GM23338 (cell line): ENCODE measurements around the gene CALM1. TPM values are rescaled to one million over a fixed set of nuclear protein-coding genes. Genes with fewer than 3 reads are reported as not detected.

ENCODE experiments used
- ATAC-seq: fragments of 200-7000 bp; cut with Tn5 transposase; 3 replicates; pipeline ENCODE4 v1.9.1; 2020
- DNase-seq: peaks from one replicate; pipeline ENCODE4 v3.0.0-alpha.2; 2015; ENCODE audit warnings: low spot score
- H2AFZ ChIP-seq: fragments of 200-600 bp; sonication (generic); 2 replicates; pipeline ENCODE4 v1.8.0; 2016; ENCODE audit warnings: antibody characterized with exemption, mild to moderate bottlenecking, moderate library complexity
- H3F3A ChIP-seq: fragments of 200-600 bp; sonication (generic); replicated peaks from 2 replicates; pipeline ENCODE4 v1.8.0; 2017; ENCODE audit warnings: antibody characterized with exemption, mixed run types, low read depth
- H3K27ac ChIP-seq: fragments of 200-600 bp; sonication (generic); 2 replicates; pipeline ENCODE4 v1.6.1; 2016; ENCODE audit warnings: low read depth
- H3K27me3 ChIP-seq: fragments of 200-600 bp; sonication (generic); 2 replicates; pipeline ENCODE4 v1.8.0; 2016; ENCODE audit warnings: mild to moderate bottlenecking, mixed run types, moderate library complexity; ENCODE audit not compliant: insufficient read depth
- H3K36me3 ChIP-seq: fragments of 200-600 bp; sonication (generic); 2 replicates; pipeline ENCODE4 v1.8.0; 2016; ENCODE audit warnings: mild to moderate bottlenecking; ENCODE audit not compliant: insufficient read depth
- H3K4me1 ChIP-seq: fragments of 200-600 bp; sonication (generic); 2 replicates; pipeline ENCODE4 v1.8.0; 2016; ENCODE audit warnings: mild to moderate bottlenecking, moderate library complexity; ENCODE audit not compliant: insufficient read depth
- H3K4me2 ChIP-seq: fragments of 200-600 bp; sonication (generic); 2 replicates; pipeline ENCODE4 v1.7.1; 2017; ENCODE audit warnings: mixed run types
- H3K4me3 ChIP-seq: fragments of 200-600 bp; sonication (generic); 2 replicates; pipeline ENCODE4 v1.6.1; 2016; ENCODE audit warnings: mixed run types
- H3K79me2 ChIP-seq: fragments of 200-600 bp; sonication (generic); replicated peaks from 2 replicates; pipeline ENCODE4 v1.8.0; 2017; ENCODE audit warnings: mild to moderate bottlenecking; ENCODE audit not compliant: insufficient read depth
- H3K9me2 ChIP-seq: fragments of 200-600 bp; sonication (generic); 2 replicates; pipeline ENCODE4 v1.8.0; 2017; ENCODE audit not compliant: insufficient read depth
- H4K20me1 ChIP-seq: fragments of 200-600 bp; sonication (generic); replicated peaks from 2 replicates; pipeline ENCODE4 v1.8.0; 2017; ENCODE audit warnings: mild to moderate bottlenecking; ENCODE audit not compliant: insufficient read depth
- H3K27ac Mint-ChIP-seq: 2 replicates; pipeline ENCODE4 v1.8.0; 2020; ENCODE audit warnings: inconsistent platforms, mild to moderate bottlenecking, moderate library complexity, mixed read lengths
- H3K27me3 Mint-ChIP-seq: 3 replicates; pipeline ENCODE4 v1.8.0; 2022; ENCODE audit warnings: low read depth, mild to moderate bottlenecking, moderate library complexity, mixed read lengths, inconsistent platforms; ENCODE audit not compliant: insufficient read depth, poor library complexity
- H3K36me3 Mint-ChIP-seq: 3 replicates; pipeline ENCODE4 v1.8.0; 2021; ENCODE audit warnings: low read depth, mild to moderate bottlenecking, inconsistent platforms, moderate library complexity, mixed read lengths
- H3K4me1 Mint-ChIP-seq: 3 replicates; pipeline ENCODE4 v1.8.0; 2020; ENCODE audit warnings: mild to moderate bottlenecking, inconsistent platforms, mixed read lengths
- H3K4me3 Mint-ChIP-seq: 3 replicates; pipeline ENCODE4 v1.8.0; 2021; ENCODE audit warnings: moderate library complexity, mild to moderate bottlenecking, inconsistent platforms, mixed read lengths
- H3K9me3 Mint-ChIP-seq: 3 replicates; pipeline ENCODE4 v1.8.0; 2020; ENCODE audit warnings: moderate library complexity, mild to moderate bottlenecking, inconsistent platforms, mixed read lengths
- CTCF ChIP-seq, 2 experiments: fragments of 200-600 bp in 1 of 2; sonication (generic) in 1 of 2; conservative IDR thresholded peaks; 2 replicates each; pipeline versions ENCODE4 v1.5.1 to v1.6.1; 2016 to 2017; ENCODE audit warnings: antibody characterized with exemption in 2 of 2, low read depth in 2 of 2, mild to moderate bottlenecking in 2 of 2, moderate library complexity in 1 of 2
- ETS1 ChIP-seq: IDR thresholded peaks from 2 replicates; pipeline ENCODE4 v1.6.1; 2016; ENCODE audit warnings: antibody characterized with exemption
- EZH2 ChIP-seq: fragments of 200-600 bp; sonication (generic); IDR thresholded peaks from one replicate; pipeline ENCODE4 v1.8.0; 2017; ENCODE audit warnings: antibody characterized with exemption, mild to moderate bottlenecking, low read depth; ENCODE audit not compliant: unreplicated experiment
- JUNB ChIP-seq: IDR thresholded peaks from one replicate; pipeline ENCODE4 v1.6.1; 2016; ENCODE audit warnings: antibody characterized with exemption; ENCODE audit not compliant: unreplicated experiment
- NANOG ChIP-seq: IDR thresholded peaks from 2 replicates; pipeline ENCODE4 v1.6.1; 2016; ENCODE audit warnings: antibody characterized with exemption, borderline replicate concordance
- POLR2AphosphoS5 ChIP-seq: IDR thresholded peaks from 2 replicates; pipeline ENCODE4 v1.6.1; 2016; ENCODE audit warnings: antibody characterized with exemption, low read depth
- REST ChIP-seq: IDR thresholded peaks from one replicate; pipeline ENCODE4 v1.6.1; 2018; ENCODE audit warnings: antibody characterized with exemption; ENCODE audit not compliant: unreplicated experiment
- STAT1 ChIP-seq: IDR thresholded peaks from one replicate; pipeline ENCODE4 v1.6.1; 2016; ENCODE audit warnings: antibody characterized with exemption; ENCODE audit not compliant: unreplicated experiment
- polyA plus RNA-seq: library from polyadenylated mRNA; unstranded; fragments of >200 nt; fragmentation: Nextera tagmentation; extraction: Ambion mirVana; gene quantifications from 2 replicates; pipeline ENCODE4 v1.2.1, GENCODE V29; 2016
- total RNA-seq: library from RNA; depleted of rRNA; stranded (reverse); fragments of >200 nt; shearing (Covaris generic); gene quantifications from 2 replicates; pipeline ENCODE4 v1.2.3, GENCODE V29; 2014

Gene CALM1
- total and polyA plus RNA-seq, 2 experiments from 2014 or later, result 308 to 2,024 TPM

- TF ChIP-seq REST (no peak), POLR2AphosphoS5 (no peak)
Measured at GRCh38 chr14:90349739-90350138, 47.1 kb upstream of the CALM1 start (continued).

- Histone ChIP-seq H3K27me3 (no peaks in the 10 kb centered on the region), H3K4me2 (no peak overlapping the region), H3K4me3 (no peak overlapping the region), H4K20me1 (no peaks in the 10 kb centered on the region), H3K36me3 (no peaks in the 10 kb centered on the region), H3K27ac (no peak overlapping the region), H3F3A (no peaks in the 10 kb centered on the region), H3K9me2 (no peaks in the 10 kb centered on the region), H3K79me2 (no peaks in the 10 kb centered on the region), H3K4me1 (no peaks in the 10 kb centered on the region; the same call in 1 of the 2 replicates), H2AFZ (peak overlapping the region; percentile 76; the same call in 1 of the 2 replicates)
- H3K4me3 Mint-ChIP-seq, result no peak overlapping the region
- peaks cover 1% of the 10 kb centered on the region for H3K27me3 Mint-ChIP-seq
- ATAC-seq (no peak; the same call in 2 of the 3 replicates), DNase-seq (no peak)
- H3K9me3 Mint-ChIP-seq, result no peaks in the 10 kb centered on the region
- no peak overlapping the region for H3K27ac Mint-ChIP-seq
- no peaks in the 10 kb centered on the region for H3K36me3 Mint-ChIP-seq
- peaks cover 3% of the 10 kb centered on the region for H3K4me1 Mint-ChIP-seq
- TF ChIP-seq CTCF (conservative IDR thresholded peaks at IDR 0.05; ENCODE audit: low read depth in 2 of 2) (no peak), ETS1 (no peak), POLR2AphosphoS5 (no peak), JUNB (no peak), STAT1 (no peak), NANOG (no peak), REST (no peak), EZH2 (no peak)
Measured at GRCh38 chr14:90354551-90355298, 42.1 kb upstream of the CALM1 start.
